ENCODE data around the gene PDE7B.
A peak's percentile ranks its signal among the peaks of the same experiment; 100 is the strongest.

The PDE7B gene

DNA sequence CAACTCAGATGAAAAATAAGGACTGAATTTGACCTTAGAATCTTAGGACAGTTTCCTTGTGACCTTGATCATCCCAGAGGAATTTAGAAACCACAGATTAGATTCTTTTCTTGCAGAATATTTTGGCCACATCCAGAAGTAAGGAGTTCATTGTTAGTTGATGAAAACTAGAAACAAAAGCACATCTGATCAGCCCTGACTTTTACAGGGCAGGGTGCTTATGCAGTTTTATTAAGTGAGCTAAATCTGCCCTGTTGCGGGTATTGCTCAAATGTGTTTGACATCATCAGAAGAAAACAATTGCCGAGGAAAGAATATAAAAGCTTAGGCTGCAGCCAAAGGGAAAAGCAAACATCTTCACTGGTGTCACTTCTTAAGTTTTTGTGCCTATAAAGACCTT is 297.8 kb downstream of the PDE7B start:
- DNase-seq (ENCODE audit: low spot score) = no peak

DNA sequence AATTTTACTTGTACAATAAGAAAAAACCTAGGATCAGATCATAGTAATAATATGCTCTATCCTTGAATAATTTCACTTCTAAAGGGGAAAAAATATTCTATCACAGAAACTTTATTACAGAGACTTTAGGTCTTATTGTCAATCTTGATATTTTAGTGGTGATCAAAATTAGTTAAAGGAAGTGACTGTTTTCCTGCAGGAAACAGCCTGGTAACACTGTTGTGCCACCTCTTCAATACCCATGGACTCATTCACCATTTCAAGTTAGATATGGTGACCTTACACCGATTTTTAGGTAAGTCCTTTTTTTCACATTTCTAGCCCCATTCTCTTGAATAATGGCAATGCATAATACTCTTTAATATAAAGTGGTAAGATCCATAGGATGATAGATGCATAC is 299.5 kb downstream of the PDE7B start:
- DNase-seq (ENCODE audit: low spot score) = no peak

DNA sequence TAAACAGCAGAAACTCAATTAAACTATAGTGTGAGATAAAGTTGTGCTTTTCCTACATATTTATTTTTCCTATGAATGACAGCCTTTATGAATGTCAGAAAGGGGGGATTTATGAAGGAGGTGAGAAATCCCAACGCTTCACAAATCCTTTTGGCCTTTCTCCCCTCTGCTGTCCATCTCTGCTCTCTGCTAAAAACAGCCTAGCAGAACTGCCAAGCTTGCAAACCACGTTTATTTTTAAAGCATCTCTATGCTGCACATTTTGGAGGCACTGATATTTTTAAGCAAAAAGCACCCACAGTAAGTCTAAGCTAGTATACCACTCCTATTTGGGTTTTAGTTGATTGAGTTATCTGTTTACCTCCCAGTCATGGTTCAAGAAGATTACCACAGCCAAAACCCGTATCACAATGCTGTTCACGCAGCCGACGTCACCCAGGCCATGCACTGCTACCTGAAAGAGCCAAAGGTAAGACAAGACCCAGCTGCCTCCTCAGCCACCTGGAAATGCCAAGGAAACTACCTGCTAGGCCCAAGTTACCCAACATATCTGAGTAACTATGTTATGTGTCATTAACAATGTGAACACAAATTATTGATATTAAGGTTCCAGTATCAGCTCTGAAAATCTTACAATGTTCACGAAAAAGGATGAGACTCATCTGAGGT is 302.3 kb downstream of the PDE7B start:
- no peak for DNase-seq (ENCODE audit: low spot score)

DNA sequence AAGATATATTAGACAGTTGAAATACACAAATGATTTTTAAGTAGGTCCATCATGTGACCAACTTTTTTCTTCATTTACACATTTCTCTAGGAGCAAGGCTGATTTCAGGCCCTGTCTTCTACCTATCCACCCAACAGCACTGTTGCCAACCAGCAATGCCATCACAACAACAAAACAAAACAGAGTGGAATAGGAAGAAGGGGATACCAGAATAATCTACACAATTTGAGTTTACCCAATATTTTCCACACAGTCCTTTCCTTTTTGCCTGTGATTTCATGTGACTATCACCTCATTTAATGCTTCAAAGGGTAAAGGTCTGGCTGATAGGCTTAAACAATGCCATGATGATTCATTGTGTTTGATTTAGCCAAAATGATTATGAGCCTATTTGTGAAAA is 303.7 kb downstream of the PDE7B start:
- DNase-seq (ENCODE audit: low spot score) = no peak

DNA sequence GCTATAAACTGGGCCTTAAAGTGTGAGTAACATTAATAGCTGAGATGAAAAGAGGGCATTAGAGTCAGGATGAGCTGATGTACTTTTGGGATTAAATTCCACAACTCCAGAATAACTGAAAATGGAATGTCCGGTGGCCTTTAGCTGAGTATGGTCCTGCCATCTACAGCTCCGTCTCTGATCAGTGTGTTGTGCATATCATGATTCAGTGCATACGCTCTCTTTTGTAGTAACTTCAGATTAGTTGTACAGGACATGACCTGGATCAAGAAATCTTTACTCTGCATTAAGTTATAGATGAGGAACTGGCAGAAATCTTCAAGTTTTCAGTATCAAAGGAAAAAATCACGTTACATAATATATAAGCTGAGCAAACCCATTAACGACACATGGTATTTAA is 306.2 kb downstream of the PDE7B start:
- no peak for DNase-seq (ENCODE audit: low spot score)

DNA sequence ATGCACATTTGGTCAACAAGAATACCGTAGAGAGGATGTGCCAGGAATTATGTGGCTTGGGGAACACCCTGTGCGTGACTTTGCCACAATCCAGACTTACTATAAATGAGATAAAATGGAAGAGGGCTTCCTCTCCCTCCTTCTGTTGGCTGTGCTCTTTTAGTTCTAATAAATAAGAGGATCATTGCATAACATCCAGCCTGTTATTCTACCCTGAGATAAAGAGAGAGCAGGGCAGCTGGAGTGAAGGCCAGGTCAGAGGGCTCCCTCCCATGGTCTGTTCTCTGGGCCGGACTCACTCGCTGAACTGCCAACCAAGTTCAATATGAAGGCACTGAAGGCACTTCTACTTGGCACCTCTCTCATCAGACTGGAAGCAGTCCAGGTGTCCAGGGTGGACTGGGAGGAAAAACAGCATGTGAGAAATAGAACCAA is 306.9 kb downstream of the PDE7B start:
- no peak for DNase-seq (ENCODE audit: low spot score)

DNA sequence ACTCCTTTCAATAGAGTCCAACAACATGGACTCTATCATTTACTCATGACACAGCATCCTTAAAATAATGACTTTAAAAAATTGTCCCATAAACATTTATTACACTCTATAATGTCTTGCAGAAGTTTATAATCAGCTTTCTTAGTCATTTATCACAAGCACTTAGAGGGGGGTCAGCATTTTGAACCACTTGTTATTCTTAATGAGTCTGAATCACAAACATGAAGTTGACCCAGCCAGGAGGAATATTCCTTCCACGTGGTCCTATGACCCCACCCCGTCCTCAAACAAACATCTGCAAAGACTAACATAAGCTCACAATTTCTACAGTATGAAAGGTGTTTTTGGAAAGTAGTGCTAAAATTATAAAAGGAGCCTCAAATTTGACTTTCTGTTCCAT is 307.5 kb downstream of the PDE7B start:
- DNase-seq (ENCODE audit: low spot score) = no peak

DNA sequence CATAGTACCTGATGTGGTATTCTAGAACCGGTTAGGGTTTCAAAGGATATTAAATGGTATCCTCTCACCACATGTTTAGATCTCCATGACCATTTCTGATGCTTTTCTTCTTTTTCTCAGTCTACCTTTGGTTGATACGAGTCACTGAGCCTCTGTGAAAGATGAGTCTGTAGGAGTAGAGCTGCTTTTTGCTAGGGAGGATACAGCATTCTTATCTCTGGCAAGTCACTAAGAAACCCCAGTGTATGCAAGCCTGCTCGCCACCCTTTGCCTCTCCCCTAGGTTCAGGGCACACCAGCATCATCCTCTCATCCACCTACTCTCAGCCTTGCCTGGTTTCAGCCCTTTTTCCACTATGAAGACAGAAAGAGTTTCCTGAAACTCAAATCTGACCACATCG is 308.7 kb downstream of the PDE7B start:
- DNase-seq (ENCODE audit: low spot score) = no peak

DNA sequence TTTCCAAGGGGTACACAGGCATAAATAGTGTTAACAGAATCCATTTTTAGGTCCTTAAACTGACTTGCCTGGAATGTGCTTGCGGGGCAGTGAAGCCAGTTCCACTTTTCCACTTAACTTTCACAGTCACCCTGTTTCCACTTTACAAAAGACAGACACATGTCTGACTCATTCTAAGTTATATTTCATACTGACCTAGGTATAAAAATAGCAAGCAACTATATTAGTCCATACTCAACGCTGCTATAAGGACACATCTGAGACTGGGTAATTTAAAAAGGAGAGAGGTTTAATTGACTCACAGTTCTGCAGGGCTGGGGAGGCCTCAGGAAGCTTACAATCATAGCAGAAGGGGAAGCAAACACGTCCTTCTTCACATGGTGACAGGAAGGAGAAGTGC is 310.4 kb downstream of the PDE7B start:
- no peak for DNase-seq (ENCODE audit: low spot score)

DNA sequence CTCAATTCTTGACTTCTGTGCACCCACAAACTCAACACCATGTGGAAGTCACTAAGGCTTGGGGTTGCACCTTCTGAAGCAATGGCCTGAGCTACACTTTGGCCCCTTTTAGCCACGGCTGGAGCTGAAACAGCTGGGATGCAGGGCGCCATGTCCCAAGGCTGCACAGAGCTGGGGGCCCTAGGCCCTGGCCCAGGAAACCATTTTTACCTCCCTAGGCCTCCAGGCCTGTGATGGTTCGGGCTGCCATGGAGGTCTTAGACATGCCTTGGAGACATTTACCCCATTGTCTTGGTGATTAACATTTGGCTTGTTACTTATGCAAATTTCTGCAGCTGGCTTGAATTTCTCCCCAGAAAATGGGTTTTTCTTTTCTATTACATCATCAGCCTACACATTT is 311.8 kb downstream of the PDE7B start:
- DNase-seq (ENCODE audit: low spot score) = no peak

DNA sequence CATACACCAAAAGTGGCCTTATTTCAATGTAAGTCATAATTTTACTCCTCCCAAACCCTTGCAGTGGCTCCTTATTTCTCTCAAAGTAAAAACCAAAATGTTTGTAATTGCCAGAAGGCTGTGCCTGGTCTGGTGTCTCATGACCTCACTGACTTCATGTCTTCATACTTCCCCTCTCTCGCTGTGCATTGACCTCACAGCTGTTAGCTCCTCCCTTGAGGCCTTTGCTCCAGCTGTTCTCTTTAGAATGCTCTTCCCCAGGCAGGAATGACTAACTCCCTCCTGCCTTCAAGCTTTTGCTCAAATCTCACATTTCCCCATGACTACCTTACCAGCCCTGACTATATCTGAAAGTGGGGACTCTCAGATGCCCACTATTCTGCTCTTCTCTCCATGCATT is 315.3 kb downstream of the PDE7B start:
- no peak for DNase-seq (ENCODE audit: low spot score)

DNA sequence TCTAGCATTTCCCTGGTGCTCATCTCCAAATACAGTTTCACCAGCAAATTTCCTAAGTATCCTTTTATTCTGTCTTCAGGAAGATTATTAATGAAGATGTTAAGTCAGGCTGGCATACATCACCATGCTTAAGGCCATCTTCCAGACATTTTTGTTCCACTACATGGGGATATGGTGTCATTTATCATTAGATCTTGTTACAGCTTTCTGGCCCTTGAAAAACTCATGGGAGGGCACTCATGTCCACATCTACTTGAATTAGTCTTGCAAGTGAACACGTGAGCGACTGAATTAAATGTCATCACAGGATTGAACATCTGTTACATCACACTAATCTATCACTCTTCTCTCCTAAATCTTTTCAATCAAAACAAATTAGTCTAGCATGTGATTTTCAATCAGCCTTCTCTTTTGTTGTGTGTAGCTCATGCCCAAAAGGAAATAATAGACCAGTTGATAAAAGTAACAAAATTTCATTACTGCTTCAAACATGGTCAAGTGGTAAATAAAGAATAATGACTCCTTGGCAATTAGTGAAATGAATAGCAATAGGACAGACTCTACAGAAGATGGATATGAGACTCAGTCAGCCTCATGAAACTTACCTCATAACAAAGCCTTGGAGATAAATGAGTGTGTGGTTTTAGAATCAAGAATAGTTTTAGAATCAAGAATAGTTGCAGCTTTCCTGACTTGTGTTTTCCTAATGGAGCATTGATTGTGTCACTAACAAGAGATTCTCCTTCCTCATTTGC is 318.1 kb downstream of the PDE7B start:
- DNase-seq (ENCODE audit: low spot score) = no peak

DNA sequence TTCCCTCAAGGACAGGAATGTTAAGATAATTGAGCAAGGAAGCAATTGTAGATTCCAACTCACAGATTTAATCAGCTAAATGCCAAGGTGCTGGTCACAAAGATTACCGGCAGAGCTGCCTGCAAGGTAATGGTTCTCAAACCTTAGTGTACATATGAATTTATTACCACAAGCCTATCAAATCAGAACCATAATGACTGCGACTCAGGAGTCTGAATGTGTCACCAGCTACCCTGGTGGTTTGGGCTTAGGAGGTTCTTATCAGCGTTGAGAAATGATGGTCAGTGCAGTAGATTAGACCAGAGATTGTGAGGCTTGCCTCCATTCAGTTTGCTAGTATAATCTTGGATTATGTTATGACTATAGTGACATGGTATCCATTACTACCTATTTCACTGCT is 319.7 kb downstream of the PDE7B start:
- DNase-seq (ENCODE audit: low spot score) = no peak

DNA sequence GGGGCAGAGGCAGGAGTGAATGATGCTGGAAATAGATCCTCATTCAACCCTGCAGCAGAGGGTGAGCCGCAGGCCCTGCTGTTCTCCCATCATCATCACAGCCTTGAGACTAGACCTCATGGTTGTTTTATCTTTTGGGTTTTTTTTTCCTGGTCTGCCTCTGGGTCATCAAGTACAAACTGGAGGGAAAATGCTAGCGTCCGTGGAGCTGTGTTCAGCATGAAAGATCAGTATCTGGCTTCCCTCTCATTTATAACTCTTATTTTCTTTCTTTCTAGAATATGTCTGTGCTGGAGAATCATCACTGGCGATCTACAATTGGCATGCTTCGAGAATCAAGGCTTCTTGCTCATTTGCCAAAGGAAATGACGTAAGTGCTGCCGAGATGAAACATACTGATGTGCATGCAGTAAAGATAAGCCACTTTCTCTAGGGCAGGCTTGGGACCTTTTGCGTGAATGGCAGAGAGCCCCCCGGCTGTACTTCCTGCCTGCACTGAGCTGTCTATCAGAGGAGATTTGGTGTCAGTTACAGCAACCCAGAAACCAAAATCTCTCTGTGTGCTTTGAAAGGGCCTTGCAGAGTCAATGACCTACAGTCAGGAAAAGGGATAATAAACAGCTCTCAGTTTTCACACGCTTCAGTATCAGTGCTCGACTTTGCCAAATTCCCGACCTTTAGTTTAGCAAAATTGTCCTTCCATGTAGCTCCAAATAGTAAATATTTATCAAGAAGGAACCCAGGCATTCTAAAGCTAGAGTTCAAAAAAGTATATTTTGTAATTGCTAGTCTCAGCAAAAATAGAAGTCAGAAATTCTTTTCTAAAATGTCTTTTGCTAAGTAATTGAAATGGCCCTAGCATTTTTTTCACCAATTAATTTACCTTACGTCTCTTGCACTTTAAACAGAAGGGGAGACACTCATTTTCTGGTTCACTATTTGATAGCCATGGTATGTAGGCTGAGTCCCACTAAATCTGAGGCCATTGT is 322.3 kb downstream of the PDE7B start:
- DNase-seq (ENCODE audit: low spot score) = no peak

DNA sequence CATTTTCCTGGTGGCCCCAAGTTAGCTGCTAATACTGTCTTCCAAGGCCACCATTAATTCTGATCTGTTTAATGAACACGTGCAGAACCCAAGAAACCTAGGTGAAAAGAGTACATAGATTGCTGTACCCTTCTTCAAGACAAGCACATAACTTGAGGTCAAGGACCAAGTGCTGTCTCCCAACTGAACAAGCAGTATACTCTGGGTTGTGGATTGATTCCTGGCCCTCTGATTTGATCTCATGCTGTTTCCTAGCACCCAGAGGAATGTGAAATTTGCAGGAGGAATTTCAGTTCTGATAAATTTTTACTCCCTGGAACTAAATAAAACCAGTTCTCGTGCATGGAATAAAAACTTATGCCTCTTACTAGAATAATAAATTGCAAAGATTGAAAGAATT is 323.0 kb downstream of the PDE7B start:
- no peak for DNase-seq (ENCODE audit: low spot score)

DNA sequence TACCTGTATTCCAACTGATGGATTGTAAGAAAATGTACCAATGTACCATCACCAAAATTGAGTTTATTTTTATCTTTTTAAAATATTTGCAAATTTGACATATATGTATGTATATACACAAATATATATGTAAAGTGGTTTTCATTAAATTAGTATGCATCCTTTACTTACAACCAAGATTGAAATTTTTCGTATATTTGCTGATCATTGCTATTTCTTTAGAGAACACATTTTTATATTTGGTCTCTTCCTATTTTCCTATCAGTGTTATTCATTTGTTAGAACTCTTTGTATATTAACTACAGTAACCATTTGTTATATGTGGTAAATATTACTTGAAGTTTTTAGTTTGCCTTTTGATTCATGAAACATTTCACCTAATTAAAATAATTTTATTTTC is 324.4 kb downstream of the PDE7B start:
- no peak for DNase-seq (ENCODE audit: low spot score)

DNA sequence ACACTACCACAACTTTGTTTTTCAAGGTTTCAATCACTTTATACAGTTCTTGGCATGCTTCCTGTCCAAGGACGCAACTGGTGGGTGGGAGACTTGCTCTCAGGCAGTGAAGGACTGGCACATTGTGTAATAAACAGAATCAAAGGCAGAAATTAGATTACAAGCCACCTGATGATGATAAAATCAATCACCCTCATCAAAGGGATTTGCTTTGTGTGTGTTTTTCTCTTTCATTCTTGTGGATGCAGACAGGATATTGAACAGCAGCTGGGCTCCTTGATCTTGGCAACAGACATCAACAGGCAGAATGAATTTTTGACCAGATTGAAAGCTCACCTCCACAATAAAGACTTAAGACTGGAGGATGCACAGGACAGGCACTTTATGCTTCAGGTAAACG is 327.2 kb downstream of the PDE7B start:
- DNase-seq (ENCODE audit: low spot score) = no peak

DNA sequence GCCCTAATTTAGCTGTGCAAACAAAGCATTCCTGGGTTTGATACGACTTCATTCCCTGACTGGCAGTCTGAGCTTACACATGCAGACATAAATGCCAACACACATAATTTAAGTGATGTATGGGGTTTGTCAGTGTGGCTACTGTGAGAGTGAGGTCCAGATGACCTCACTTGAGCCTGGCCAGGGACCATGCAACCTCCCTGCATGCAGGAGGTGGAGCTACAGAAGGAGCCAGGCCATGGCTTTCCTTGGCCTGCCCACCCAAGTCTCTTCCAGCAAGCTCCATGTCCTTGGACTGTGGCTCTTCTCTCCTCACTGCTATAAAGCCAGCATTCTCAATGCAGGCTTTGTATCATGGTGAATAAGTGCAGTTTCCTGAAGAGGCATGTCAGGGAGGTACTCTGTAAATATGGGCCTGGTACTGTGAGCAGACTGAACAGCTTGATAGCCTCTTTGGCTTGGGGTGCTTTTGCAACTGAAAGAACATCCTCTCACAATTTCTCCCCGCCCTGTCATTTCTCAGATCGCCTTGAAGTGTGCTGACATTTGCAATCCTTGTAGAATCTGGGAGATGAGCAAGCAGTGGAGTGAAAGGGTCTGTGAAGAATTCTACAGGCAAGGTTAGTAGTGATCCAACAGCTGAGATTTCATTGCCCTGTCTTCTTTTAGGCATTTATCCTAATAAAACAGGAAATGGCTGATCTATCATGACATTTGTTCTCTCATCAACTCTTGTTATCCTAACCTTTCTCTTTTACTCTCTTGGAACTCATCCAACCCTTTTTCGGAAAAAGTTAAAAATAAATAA is 329.4 kb downstream of the PDE7B start:
- no peak for DNase-seq (ENCODE audit: low spot score)

DNA sequence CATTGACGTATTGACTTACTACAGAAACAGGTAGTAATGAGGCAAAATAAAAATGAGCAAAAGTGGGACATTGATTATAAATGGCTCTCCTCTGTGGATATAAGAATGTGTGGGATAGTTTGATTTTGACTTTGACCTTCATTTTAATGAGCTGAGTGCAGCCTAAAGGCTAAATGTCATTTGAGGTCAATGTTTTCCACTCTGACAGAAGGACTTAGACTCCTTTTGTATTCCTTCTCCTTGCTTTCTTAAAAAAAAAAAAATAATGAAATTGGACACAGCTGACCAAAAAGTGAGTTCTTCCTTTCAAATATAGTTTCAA is 330.0 kb downstream of the PDE7B start:
- no peak for DNase-seq (ENCODE audit: low spot score)

DNA sequence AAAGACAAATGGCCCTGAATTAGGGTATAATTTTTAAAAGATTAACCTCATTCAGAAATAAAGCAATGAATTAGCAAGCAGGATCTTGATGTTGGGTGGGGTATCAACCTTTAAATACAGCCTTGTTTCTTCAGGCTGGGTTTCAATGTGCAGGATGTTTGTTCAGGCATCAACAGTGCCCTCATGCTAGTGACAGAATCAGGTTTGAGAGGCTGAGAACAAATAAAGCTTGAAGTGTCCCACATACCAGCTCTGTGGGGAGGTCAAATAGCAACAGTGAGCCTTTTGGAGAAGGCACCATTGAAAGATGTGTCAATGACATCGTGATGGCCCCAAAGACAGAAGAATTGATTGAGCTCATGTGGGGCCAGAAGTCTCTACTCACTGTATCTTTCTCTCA is 330.4 kb downstream of the PDE7B start:
- no peak for DNase-seq (ENCODE audit: low spot score)

DNA sequence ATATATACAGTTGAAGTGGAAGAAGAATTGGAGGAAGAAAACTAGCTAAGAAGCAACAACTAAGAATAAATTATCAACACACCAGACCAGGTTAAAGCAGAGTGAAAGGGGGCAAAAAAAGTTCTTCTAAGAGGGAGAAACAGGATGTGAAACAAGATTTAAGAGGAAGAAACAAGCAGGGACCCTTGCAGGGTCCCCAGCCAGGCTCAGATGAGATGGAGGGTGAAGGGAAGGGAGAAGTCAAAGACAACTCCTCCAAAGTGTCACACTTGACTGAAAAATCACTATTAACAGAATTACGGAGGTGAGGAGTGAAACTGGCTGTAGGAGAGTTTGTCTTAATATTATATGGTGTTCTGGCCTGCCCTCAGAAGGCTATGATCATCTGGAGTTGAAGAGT is 333.2 kb downstream of the PDE7B start:
- DNase-seq (ENCODE audit: low spot score) = peak; percentile 5

DNA sequence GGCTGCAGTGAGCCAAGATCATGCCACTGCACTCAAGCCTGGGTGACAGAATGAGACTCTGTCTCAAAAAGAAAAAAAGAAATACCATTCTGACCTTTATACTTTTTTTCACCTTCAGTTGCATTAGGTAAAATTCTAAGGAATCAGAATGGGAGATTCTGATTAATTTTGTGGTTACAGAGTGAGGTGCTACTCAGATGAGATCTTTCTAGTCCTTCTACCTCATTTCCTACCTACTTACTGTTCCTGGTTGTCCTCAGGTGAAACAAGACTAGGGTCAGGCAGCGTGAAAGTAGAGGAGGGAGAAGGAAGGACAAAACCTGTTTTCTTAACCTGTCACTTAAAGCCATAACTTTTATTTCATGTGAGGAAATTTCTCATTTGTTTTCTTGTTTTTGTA is 334.9 kb downstream of the PDE7B start:
- no peak for DNase-seq (ENCODE audit: low spot score)

All from germinal center (tissue), 1 donor.